Limb (tissue), 2 donors: ENCODE data around the gene COQ5.
"Not testable (repeated sequence)": the region's sequence is repeated elsewhere in the genome, so short reads cannot be mapped to it uniquely, and the experiment has no call there.

ENCODE experiments used
- DNase-seq, 2 donors: peaks; one replicate each; pipeline ENCODE4 v3.0.0-alpha.2; 2016; ENCODE audit errors: extremely low spot score in 2 of 2

Gene COQ5

DNA sequence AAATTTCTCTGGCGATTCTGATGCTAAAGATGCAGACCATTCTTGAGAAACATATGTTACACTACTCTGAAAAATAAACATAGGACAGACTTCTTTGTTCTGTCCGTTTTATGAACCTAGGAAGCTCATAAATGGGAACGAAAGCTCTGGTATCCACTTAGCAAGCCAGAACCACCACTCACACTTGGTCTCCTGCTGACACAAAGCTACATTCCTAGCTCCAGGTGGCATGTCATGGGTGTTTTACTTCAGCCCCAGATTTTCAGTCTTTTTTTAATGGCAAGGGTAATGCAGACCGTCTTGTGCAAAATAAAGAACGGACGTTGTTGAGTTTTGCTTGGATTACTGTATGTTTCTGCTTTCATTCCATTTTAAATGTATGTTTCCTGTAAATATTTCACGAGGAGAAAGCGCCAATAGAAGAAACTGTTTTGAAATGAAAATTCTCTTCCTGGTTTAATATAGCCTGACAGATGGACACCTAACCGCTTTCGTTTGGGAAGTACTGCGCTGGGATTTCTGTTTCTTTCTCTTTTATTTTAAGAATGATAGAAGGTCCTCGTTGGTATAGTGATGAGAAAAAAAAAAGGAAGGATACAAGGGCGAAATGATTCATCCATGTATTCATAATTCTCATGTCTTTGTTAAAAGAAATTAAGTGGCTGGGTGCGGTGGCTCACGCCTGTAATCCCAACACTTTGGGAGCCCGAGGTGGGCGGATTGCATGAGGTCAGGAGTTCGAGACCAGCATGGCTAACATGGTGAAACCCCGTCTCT lies 871 bp upstream of the COQ5 start:
- peak; percentile 30 for DNase-seq

DNA sequence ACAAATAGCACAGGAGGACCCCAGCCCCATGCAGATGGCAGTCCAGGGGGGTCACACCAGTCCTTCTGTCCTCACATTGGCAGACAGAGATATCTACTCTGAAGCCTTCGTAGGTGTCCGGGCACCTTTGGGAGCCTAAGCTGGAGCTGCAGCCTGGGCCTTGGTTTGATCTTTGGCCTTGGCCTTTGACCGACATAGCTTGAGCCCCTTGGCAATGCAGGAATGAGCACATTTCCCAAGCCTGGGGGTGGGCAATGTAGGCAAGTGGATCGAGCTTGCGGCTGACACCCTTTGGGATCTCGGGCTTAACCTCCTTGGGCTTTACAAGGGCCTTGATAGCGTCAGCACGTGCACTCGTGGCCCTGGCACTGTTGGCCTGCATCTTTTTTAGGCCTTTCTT lies 6.4 kb downstream of the COQ5 start:
- no peak for DNase-seq

- DNase-seq, result not testable (repeated sequence)
These were observed 9.6 kb downstream of the COQ5 start for GRCh38 chr12:120519324-120519723.

DNA sequence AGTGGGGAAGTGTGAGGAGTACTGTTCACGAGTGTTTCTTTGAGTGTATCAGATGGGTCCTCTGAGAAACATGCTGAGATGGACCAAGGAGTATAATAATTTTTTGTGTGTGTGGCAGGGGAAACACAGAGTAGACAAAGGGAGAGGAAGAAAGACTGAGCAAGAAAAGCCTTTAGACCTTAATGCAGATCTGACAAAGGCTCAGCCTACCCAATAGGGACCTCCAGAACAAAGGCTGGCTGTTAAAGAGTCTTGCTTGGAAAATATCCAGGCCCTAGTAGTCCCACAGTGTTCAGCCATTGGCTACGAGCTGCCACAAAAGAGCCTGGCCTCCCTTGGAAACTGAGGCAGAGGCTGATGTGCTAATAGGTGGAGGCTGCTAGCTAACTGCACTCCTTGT lies 13.5 kb downstream of the COQ5 start:
- DNase-seq, result no peak

- DNase-seq, result no peak
These were observed 15.0 kb downstream of the COQ5 start for GRCh38 chr12:120514002-120514401.

- no peak for DNase-seq
These were observed 20.4 kb downstream of the COQ5 start for GRCh38 chr12:120508537-120508936.

DNA sequence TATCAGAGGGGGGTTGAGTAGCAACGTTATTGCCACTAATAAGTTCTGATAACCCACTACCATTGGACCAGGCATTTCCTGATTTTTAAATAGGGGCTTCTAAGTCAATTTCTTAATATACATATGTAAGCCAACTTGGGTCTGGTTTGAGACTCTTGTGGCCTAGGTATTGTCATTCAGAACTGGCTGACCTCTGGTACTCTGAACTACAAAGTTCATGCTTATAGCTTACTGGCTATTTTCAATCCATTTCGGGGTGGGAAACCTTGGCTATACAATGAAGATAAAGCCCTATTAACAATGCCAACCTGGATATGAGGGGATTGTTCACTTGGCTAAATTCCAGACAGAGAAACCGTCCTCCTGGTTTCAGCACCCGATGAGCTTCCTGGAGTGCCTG lies 24.4 kb downstream of the COQ5 start:
- DNase-seq, result no peak

GRCh38 chr12:120500581-120500980 lies 28.4 kb downstream of the COQ5 start:
- DNase-seq, result peak in 1 of 2 donors; percentile 9

DNA sequence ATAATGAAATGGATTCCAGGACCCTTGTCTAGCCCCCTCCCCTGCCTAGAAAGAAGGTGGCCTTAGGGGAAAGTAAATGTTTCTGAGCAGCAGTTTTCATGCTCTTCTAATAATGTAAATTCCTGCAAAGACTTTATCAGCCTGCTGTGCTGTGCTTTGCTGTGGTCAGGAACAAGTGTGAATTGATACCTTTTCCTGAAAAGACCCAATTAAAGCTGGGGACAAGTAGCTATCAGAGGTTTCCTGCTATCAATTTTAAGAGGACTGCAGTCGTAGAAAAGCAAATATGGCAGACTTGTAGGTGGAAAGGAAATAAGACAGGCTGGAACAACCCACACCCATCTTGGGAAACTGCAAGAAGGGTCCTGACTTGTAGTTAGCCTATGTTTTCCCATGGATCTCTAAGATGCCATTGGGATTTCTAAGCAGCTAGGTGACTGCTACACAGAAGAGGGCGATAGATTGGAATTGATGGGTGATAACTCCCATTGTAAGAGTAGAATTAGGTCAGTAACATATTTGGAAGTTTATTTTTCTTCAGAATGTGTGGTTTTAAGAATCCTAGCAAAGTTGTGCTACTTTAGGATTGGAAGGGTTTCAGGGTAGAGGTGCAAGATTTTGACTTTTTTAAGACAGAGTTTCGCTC lies 30.0 kb downstream of the COQ5 start:
- DNase-seq, result no peak

DNA sequence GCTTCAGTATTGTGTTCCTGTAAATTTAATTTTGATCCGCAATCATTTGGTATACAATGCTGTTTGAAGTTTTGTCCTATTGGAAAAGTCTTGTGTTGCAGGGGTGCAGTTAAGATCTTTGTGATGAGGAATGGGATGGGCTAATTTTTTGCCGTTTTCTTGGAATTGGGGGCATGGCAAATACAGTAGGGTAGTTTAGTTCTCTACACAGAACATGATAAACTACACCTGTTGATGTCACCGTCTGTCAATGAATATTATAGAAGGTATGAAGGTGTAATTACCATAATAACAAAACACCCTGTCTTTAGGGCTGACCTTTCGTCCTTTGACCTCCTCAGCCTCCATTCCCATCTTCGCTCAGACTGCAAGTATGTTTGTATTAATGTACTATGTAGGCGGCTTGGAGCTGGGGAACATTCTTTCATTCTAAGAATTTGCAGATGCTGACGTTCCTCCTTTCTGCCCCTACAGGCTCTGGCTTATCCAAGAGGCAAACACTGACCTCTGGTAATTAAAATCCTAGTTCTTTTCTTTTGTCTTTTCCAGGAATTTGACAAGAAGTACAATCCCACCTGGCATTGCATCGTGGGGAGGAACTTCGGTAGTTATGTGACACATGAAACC lies 31.3 kb downstream of the COQ5 start:
- DNase-seq, result no peak

DNA sequence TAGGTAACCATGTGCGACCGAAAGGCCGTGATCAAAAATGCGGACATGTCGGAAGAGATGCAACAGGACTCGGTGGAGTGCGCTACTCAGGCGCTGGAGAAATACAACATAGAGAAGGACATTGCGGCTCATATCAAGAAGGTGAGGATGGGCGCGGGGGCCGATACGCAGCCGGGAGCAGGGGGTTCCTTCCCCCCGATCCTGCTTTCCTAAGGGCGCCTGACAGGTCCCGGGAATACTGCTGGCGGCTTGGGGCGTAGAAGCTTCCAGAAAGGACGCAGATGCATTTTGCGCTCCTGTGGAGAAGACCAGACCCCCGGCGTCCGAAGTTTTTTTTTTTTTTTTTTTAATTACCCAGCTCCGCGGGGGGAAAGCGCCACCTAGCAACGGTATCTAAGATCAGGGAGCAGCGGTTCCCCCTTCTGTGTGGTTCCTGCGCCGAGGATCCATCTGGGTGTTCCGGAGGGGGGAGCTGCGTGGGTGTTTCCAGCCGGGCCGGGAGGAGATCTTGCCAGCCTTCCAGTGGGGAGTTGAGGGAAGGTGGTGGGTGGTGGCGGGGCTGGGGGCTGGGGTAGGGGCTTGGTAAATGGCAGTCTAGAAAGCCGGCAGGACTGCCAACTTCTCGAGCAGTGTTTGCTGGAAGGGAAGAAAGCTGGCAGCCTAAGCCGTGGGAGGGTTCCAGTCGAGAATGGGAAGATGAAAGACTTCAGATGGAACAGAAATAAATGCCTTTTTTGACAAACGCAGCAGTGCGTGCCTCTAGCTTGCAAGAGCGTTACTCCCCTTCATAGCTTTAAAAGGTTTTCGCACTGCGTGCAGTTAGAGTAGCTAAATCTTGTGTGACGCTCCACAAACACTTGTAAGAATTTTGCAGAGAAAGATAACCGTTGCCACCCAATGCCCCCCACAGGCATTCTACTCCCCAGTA lies 32.3 kb downstream of the COQ5 start:
- peak; percentile 32 to 75 for DNase-seq

DNA sequence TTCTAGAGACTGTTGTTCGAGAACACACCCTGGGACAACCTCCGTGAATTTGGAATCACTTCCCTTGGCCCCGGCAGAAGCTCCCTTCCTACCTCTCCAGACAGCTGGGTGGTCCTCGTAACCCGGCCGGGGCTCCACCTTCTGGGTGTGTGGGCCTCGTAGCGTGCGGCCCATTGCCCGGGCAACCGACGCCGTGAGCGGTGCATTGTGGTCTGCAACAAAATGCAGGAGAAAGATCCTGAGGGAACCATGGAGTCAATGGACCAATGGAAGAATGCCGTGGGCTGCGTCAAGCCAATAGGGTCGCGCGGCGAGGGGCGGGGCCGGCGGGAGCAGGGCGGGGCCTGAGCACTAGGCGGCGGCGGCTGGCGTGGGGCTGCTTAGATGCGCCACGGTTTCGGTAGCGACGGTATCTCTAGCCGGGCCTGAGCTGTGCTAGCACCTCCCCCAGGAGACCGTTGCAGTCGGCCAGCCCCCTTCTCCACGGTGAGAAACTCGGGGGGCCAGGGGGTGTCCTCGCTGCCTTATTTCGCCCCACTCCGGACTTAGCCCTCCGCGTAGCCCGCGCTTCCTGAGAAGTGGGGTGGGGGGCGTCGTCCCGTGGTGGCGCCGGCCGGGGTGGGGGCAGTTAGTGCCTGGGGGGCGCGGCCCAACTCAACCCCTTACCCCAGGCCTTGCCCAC lies 33.1 kb downstream of the COQ5 start, which contains the start of gene DYNLL1:
Gene DYNLL1, plus strand, starts transcription at position 383 of the 682 bp plus-strand sequence. CDS start 309 bp downstream, outside the sequence.
- DNase-seq, result peak; percentile 96 to 99

DNA sequence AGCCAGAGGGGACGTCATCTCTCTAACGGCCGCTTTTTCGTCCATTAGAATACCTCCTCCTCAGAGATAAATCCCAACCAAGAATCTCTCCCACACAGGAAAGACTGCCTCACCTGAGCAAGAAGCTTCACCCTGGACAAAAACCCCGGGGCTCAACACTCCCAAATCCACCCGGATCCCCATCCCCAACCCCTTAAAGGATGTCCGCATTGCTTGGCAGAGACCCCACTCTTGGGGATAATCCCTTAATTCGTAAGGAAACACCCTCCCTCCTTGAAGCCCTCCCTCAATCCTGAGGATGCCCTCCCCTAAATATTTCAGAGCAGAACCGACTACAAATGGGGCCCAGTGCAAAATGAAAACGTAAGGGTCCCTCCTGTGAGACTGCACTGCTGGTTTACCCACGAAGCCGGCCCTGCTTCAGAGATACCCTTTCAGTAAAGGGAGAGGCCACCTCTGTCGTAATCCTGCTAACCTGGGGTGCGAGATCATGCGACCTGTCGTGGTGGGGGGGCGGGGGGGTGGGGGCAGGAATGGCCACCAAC lies 33.7 kb downstream of the COQ5 start:
- DNase-seq, result no peak

- DNase-seq, result no peak
These were observed 38.0 kb downstream of the COQ5 start for GRCh38 chr12:120490833-120491512.

DNA sequence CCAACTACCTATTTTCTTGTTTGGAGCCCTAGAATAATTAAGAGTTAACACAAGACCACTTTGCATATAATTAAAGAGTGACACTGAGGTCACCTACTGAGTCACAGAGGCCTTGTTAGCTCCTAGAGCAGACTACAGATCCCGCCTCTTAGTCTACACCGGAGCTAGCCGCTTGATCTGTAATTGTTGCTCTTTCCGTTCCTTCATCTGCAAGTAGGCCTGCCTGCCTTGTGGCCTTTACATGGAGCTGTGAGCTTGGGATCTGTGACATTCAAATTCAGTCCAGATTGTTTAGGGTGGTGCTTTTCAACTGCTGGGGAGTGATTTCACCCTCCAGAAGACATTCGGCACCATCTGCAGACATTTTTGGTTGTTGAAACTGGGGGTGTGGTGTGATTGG lies 38.6 kb downstream of the COQ5 start:
- no peak for DNase-seq

GRCh38 chr12:120489018-120489417 lies 39.9 kb downstream of the COQ5 start:
- DNase-seq, result peak in 1 of 2 donors; percentile 14

DNA sequence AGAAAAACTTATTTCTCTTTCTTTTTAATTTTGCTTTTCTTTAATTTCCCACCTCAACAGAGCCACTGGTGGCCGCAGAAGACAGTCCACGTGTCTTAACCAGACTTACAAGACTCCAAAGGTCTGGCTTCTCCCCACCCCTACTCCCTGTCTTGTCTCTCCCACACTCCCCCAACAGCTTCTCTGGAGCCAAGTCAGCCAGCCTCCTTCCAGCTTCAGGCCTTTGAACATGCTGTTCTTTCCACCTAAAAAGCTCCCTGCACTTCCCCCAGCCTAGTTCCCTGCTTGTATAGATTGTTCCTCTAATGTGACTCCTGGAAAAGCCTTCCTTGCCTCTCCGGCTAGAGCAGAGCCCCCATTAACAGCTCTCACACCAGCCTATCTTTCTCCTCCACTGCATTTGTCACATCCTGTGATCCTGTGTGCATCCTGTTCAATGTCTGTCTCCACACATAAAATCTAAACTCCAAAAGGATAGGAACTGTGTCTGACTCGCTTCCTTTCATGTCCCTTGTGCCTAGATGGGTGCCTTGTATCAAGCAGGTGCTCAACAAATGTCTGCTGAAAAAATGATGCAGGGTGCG lies 40.8 kb downstream of the COQ5 start:
- no peak for DNase-seq

GRCh38 chr12:120487552-120487951 lies 41.4 kb downstream of the COQ5 start:
- DNase-seq, result not testable (repeated sequence)
